ENCODE results near the gene CHCHD5.

Gene CHCHD5

DNA sequence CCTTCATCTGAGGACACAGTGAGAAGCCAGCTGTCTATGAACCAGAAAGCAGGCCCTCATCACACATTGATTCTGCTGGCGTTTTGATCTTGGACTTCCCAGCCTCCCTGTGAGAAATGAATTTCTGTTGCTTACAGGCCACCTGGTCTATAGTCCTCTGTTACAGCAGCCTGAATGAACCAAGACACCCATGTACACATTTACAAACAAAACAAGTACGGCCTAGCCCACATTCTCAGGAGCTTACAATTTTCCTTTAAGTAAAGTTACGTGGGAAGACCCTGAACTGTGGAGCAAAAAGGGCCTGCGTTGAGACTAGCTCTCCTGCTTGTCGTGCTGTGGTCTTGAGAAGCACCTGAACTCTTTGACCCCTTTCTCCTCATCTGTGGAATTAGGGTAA is 49.3 kb downstream of the CHCHD5 start:
- DNase-seq (ENCODE audit: low read depth): no peak
- TF ChIP-seq, protein P1, sequence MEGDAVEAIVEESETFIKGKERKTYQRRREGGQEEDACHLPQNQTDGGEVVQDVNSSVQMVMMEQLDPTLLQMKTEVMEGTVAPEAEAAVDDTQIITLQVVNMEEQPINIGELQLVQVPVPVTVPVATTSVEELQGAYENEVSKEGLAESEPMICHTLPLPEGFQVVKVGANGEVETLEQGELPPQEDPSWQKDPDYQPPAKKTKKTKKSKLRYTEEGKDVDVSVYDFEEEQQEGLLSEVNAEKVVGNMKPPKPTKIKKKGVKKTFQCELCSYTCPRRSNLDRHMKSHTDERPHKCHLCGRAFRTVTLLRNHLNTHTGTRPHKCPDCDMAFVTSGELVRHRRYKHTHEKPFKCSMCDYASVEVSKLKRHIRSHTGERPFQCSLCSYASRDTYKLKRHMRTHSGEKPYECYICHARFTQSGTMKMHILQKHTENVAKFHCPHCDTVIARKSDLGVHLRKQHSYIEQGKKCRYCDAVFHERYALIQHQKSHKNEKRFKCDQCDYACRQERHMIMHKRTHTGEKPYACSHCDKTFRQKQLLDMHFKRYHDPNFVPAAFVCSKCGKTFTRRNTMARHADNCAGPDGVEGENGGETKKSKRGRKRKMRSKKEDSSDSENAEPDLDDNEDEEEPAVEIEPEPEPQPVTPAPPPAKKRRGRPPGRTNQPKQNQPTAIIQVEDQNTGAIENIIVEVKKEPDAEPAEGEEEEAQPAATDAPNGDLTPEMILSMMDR (IDR thresholded peaks at IDR 0.05; ENCODE audit: insufficient read depth, low read depth, low read length, missing control alignments): no peak
- H3K4me3 ChIP-seq (ENCODE audit: low read length): no peak overlapping the region

DNA sequence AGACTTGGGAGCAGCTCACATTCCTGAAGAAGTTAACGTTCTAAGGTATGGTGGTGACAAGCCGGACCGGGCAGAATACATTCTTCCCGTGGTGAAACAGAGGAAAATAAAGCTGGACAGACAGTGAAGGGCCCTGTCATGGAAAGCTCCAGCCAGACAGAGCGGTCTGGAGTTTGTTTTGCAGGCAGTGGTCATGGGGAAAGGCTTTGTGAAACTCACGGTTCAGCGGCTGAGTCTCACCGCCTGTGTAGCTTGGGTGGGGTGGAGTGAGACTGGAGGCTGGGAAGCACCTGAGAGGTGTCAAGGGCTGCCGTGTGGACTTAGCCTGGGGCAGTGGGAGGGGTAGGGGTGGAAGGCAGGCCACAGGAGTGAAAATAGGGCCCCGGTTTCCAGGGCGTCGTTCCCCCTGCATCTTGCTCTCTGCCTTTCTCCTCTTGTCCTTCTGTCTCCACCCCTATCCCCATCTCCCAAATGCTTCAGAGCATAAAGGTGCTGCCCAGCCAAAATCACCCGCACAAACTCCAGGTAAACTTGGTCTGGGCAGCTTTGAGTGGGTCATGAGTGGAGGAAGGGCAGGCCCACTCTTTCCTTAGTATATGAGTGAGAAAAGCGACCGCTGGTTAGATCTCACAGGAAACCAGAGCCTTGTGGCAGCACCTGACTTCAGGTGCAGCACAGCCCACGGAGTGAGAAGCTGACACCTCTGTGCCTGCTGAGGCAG is 49.9 kb downstream of the CHCHD5 start:
- TF ChIP-seq, protein P1 (IDR thresholded peaks at IDR 0.05; ENCODE audit: insufficient read depth, low read depth, low read length, missing control alignments): no peak
- no peak overlapping the region for H3K4me3 ChIP-seq (ENCODE audit: low read length)
- no peak for DNase-seq (ENCODE audit: low read depth)

DNA sequence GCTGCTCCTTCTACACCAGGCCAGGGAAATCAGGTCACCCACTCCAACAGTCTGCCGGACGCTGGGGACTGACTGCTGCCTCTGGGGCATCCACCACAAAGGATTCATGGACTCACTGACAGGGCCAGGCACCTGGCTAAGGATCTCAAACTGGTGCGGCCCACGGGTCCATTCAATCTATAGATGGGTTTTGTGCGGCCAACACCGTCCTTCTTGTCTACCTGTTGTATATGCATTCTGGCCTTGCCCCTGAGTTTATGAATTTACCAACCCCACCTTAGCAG is 50.4 kb downstream of the CHCHD5 start:
- no peak for DNase-seq (ENCODE audit: low read depth)
- TF ChIP-seq, protein P1 (IDR thresholded peaks at IDR 0.05; ENCODE audit: insufficient read depth, low read depth, low read length, missing control alignments): no peak
- H3K4me3 ChIP-seq (ENCODE audit: low read length): no peak overlapping the region

DNA sequence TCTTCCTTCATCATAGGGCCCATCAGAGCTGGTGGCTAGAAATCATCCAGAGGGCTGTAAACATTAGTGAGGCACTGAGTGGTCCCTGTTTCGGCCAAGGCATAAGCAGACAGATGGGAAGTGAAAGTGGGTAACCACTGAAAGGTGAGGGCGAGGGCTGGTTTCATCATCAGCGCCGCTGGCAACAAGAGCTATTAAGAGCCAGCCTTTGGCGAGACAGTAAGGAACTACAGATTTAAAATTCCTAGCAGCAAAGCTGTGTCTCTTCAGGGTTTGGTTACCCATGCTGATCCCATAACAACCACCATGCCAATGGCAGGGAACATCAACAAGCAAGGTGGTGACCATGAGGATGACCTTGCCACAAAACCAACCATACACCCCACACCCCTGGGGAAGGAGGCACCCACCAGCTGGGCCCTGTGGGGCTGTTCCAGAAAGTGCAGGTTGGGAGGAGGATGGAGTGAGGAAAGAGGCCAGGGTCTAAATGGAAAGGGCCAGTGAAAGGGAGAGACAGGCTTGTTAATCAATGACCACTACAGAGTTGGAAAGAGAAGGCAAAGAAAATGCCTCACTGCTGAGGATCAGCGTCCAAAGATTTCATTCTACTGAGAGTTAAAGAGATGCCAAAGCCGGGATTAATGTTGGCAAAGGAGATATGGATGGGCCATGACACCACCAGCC is 52.3 kb downstream of the CHCHD5 start:
- TF ChIP-seq, protein P1 (IDR thresholded peaks at IDR 0.05; ENCODE audit: insufficient read depth, low read depth, low read length, missing control alignments): no peak
- no peak for DNase-seq (ENCODE audit: low read depth)
- H3K4me3 ChIP-seq (ENCODE audit: low read length): no peak overlapping the region

DNA sequence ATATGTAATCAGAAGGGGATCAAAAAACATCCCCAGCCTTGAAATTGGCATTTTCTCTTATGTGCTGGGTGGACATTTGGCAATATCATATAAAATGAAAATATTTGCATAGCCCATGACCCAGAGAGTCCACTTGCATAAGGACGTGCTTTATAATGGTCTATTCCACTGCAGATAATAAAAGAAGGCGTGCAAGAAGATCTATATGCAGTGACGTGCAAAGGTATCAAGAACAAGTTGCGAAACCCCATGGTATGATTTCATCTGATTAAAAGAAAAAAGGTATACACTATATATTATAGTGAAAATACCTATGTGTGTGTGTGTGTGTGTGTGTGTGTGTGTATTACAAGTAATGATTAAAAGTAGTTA is 52.9 kb downstream of the CHCHD5 start:
- TF ChIP-seq, protein P1 (IDR thresholded peaks at IDR 0.05; ENCODE audit: insufficient read depth, low read depth, low read length, missing control alignments): no peak
- no peak overlapping the region for H3K4me3 ChIP-seq (ENCODE audit: low read length)
- no peak for DNase-seq (ENCODE audit: low read depth)

Data from epithelial cell of esophagus (primary cell).